AG04449 (cell line): ENCODE measurements around the gene SYTL3.

Experiments used
- CTCF ChIA-PET: fragments of 350-600 bp; formaldehyde crosslinking; extraction: SDS; loops from one replicate; lab custom pipeline; 2021; ENCODE audit warnings: antibody characterized with exemption; lab: Yijun Ruan, JAX
- POLR2A ChIA-PET: fragments of 400-600, 350-600 bp; formaldehyde crosslinking; extraction: SDS; loops from one replicate; lab custom pipeline; 2020; ENCODE audit warnings: antibody characterized with exemption, inconsistent platforms; lab: Yijun Ruan, JAX
- DNase-seq: peaks from one replicate; pipeline ENCODE4 v3.0.0-alpha.2; 2010; ENCODE audit warnings: low read depth, low spot score
- H3K4me3 ChIP-seq: 2 replicates; pipeline ENCODE4 v1.5.1; 2011; ENCODE audit warnings: low read depth, mild to moderate bottlenecking, control low read depth, low read length
- TF ChIP-seq, protein P1 (sequence below): IDR thresholded peaks from one replicate; pipeline ENCODE4 v1.5.1; 2011; ENCODE audit warnings: mild to moderate bottlenecking, moderate library complexity, low read length, control low read depth, inconsistent platforms; ENCODE audit not compliant: insufficient read depth; ENCODE audit errors: missing control alignments

SYTL3 gene

DNA sequence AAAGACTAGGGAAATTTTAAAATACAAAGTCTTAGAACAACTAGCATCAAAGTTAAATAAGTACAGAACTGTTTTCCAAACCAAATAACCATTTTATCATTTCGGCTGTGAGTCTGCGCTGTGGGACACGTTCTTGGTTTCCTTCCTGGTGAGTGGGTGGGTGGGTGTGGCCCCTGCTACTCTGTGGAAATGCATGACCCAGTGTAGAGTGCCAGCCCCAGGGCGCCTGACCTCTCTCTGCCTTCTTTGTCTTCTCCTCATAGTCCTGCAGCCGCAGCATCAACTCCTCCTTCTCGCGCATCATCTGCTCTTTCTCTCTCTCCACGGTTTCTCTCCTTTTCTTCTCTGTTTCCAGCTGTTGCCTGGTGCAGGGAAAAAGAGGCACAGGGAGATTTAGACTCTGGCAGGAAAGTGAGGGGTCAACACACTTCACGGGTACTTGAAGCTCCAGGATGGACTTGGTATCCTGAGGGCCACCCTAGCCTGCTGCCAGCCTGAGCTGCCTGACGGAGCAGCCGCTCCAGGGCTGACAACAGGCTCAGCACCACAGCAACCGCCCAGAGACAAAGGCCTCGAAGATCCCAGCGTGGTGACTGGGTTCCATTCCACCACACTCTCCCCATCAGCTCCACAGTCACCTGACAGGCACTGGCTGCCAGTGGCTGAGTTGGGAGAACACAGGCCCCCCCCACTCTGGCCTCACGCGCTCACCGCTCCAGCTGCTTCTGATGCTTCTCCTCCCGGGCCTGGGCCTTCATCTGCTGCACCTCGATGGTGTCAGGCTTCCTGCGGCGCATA, 120.9 kb downstream of the SYTL3 start:
- DNase-seq: no peak
- TF ChIP-seq, protein P1, sequence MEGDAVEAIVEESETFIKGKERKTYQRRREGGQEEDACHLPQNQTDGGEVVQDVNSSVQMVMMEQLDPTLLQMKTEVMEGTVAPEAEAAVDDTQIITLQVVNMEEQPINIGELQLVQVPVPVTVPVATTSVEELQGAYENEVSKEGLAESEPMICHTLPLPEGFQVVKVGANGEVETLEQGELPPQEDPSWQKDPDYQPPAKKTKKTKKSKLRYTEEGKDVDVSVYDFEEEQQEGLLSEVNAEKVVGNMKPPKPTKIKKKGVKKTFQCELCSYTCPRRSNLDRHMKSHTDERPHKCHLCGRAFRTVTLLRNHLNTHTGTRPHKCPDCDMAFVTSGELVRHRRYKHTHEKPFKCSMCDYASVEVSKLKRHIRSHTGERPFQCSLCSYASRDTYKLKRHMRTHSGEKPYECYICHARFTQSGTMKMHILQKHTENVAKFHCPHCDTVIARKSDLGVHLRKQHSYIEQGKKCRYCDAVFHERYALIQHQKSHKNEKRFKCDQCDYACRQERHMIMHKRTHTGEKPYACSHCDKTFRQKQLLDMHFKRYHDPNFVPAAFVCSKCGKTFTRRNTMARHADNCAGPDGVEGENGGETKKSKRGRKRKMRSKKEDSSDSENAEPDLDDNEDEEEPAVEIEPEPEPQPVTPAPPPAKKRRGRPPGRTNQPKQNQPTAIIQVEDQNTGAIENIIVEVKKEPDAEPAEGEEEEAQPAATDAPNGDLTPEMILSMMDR: no peak
- ChIA-PET CTCF (interaction anchor here (0.6 to 3.6 kb wide), 4 partner anchors 12 to 334 kb away, joined by 3 to 23 read pairs (median 4); no protein-coding TSS in a partner anchor), POLR2A (no interaction called here)
- no peak overlapping the region for H3K4me3 ChIP-seq

DNA sequence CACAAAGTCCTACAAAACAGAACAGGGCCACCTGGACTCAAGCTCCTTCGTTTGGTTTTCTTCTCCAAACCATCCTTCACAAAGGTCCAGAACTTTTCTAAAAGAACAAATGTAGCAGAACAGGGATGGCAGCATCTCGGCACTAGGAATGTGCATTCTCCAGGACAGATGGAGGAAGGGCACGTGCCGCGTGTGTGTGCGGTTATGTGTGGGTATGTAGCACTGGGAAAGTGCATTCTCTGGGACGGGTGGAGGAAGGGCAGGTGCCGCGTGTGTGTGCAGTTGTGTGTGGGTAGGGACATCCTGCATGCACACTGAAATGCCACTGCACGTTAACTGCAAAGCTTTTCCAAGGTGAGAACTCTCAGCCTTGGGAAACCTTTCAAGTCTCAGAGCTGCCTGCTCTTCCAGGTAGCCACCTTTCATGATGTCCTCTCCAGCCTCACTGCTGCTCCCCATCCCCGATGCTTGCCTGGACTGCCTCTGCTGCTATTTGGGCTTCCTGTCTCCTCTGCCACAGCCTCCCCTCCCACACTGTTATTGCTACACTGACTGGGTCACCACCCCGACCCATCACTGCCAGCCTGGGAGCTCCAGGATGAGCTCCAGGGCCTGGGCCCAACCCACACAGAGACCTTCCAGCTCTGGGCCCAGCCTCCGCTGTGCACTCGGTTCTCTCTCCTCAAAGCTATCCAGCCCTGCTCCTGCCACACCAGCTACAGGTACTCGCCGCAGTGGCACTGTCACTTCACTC, 121.7 kb downstream of the SYTL3 start:
- TF ChIP-seq, protein P1: no peak
- ChIA-PET CTCF (interaction anchor here (0.6 to 3.6 kb wide), 4 partner anchors 11 to 333 kb away, joined by 3 to 23 read pairs (median 4); no protein-coding TSS in a partner anchor), POLR2A (interaction anchor here (0.6 kb wide), 1 partner anchor 8 kb away, joined by 3 read pairs; no protein-coding TSS in a partner anchor)

DNA sequence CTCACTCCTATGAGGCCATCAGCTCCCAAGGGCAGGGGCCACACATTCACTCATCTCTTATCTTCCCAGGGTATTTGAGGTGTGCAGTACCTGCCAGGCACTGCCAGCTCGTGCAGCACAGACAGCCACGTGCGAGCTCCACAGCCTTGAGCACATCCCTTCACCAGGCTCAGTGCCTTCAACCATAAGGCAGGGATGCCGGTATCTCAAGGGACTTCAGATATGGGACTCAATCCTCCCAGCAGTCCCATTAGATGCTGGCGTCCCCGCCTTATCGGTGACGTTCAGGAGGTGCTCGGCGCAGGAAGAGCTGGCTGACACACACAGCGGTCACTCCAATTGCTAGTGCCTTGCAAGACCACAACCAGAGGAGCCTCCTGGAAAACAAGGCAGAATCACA, 122.3 kb downstream of the SYTL3 start:
- ChIA-PET POLR2A (interaction anchor here (0.6 kb wide), 1 partner anchor 9 kb away, joined by 3 read pairs; no protein-coding TSS in a partner anchor), CTCF (interaction anchor here (1.5 to 3.6 kb wide), 3 partner anchors 10 to 332 kb away, joined by 3 to 23 read pairs (median 4); no protein-coding TSS in a partner anchor)
- DNase-seq: no peak
- TF ChIP-seq, protein P1: no peak
- H3K4me3 ChIP-seq: no peak overlapping the region

More for the DNA sequence above, 121.7 kb downstream of the SYTL3 start:
- no peak for DNase-seq
- no peak overlapping the region for H3K4me3 ChIP-seq

DNA sequence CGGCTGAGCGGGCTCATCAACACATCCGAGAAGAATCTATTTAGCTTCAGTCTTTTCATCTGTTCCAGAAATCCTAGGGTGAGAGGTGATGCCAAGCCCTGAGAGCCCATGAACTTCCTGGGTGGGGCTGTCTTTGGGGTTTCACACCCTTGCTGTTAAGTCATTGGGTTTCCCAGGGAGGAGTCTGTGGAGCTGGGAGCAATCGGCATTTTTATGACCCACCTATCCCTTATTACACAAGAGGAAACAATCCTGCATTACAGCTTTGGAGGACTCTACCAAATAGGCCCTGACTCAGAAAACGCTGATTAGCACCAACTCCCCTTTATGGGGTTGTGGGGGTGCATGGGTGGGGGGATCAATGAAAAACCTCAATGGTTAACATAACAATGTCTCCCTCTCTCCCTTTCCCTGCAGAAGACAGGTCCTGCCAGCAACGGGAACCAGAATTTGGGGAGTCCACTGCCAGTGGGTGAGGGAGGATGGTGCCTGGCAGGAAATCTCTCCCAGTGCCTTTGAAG, 123.1 kb downstream of the SYTL3 start:
- TF ChIP-seq, protein P1: no peak
- CTCF ChIA-PET: interaction anchor here (3.6 kb wide), 1 partner anchor 200 kb away, joined by 23 read pairs; no protein-coding TSS in a partner anchor
- peak; percentile 5 for DNase-seq
- no peak overlapping the region for H3K4me3 ChIP-seq
- POLR2A ChIA-PET: no interaction called here

DNA sequence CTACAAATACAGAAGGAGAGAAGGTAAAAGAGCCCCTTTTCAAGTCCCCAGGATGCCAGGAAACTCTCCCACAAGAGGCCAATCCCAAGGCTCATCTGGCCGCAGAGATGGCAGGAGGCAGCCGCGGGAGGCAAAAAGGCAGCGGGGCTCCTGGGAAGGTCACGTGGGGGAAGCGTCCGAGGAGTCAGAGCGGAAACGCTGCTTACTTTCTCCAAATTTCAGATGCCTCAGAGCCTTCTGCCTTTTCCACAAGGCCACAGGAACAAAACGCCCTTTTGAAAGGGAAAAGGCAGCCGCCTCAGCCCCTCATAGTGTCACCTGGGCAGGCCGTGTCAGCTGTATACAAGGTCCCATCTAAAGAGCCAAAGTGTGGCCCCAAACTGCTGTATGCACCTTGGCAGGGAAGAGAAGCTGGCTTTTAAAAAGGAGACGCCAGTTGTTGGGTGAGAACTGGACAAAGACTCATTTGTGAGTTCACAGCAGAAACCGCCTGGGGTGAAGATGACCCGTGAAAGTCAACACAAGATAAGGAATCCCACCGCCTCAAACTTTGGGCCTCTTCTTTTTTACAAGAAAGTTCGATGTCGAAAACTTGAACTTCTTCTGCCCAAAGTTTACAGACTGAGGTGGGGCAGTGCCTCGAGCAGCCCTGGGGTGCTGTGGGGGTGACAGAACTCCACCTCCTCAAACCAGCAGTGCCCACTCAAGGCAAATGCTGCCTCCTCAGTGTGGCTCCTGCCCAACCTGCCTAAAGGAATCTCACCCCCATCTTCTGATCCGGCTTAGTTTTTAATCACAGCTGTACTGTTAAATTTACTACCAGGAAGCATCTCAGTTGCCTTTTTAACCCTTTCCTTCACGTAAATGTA, 124.0 kb downstream of the SYTL3 start:
- no peak overlapping the region for H3K4me3 ChIP-seq
- ChIA-PET CTCF (interaction anchor here (1.0 to 3.6 kb wide), 4 partner anchors 12 to 199 kb away, joined by 3 to 23 read pairs (median 3); no protein-coding TSS in a partner anchor), POLR2A (no interaction called here)
- DNase-seq: no peak
- TF ChIP-seq, protein P1: no peak
